CD4-positive, alpha-beta T cell treated with Interleukin-6 for 4 hours (primary cell): ENCODE data around the gene LENG8.
A peak's percentile ranks its signal among the peaks of the same experiment; 100 is the strongest.
"Not testable (repeated sequence)": the region's sequence is repeated elsewhere in the genome, so short reads cannot be mapped to it uniquely, and the experiment has no call there.

Source experiments
- DNase-seq: peaks from one replicate; pipeline ENCODE4 v3.0.0-alpha.2; 2020; ENCODE audit warnings: mixed read lengths

LENG8 gene

DNA sequence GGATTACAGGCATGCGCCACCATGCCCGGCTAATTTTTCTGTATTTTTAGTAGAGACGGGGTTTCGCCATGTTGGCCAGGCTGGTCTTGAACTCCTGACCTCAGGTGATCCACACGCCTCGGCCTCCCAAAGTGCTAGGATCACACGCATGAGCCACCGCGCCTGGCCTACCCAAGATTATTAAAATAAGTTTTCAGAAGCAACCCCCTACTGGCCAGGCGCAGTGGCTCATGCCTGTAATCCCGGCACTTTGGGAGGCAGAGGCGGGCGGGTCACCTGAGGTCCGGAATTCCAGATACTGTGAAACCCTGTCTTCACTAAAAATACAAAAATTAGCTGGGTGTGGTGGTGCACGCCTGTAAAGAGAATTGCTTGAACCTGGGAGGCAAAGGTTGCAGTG is 2.6 kb upstream of the LENG8 start:
- not testable (repeated sequence) for DNase-seq

DNA sequence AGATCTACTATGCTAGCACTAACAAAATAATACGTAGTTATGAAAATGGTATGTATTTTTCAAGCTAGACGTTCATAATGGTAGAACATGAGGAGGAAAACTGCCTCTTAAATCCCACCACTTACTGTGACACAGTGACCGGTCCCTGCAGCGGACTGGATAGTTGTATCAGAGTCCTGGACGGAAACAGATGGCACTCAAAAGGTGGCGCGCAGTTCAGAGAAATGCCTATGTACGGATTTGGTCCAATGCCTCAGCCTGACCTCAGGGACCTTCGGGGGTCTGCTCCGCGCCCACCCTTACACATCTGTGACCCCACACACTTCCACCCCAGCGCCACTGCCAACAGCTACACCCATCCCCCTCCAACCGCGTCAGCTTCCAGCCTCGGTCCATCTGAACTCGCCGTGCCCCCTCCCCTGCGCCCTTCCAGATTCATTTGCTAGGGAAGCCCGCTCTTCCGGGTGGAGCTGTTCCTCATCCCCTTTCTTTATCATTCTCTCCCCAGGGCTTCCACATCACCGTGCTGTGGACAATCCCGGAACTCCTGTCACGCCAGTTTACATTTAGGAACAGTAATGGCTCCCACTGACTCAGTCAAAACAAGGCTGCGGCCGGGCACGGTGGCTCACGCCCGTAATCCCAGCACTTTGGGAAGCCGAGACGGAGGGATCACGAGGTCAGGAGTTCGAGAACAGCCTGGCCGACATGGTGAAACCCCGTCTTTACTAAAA is 792 bp upstream of the LENG8 start:
- DNase-seq = peak; percentile 41

DNA sequence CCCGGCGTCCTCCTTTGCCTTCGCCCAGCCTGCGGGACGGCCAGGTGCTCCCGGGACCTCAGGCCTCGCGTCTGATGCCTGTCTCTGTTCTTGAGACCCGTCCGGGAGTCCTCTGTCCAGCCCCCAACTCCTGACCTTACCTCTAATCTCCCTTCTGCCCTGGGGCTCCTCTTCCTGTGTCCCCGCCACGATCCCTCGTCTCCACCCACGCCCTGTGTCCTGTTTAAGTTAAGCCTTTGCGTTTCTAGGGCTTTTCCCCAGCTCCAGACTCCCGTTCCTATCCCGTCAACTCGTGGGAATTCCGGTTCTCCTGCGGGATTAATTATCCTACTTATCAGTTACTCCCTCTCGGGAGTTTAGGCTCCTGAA is 686 bp downstream of the LENG8 start:
- no peak for DNase-seq

DNA sequence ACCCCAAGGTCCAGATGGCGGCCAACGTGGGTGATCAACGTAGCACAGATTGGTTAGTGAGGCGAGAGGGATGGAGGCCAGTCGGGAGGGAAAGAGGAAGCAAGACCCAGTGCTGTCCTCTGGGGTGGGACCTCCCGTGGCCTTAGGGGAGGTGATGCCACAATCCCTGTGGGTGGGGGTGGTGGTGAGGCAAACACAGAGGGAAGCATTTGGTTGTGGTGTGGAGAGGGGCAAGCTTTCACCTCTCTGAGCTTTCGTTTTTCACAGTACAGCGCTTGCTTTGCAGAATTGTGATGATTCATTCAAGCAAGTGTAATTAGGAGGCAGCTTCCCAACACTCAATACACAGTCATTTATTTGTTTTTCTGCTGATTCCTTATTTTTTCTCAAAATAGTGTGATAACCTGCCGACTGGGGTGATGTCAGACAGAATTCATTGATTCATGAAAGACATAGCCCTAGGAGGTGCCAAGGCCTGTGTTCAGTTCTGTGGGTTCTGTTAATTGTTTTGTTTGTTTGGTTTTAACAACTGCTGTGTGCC is 2.4 kb downstream of the LENG8 start:
- DNase-seq = no peak

DNA sequence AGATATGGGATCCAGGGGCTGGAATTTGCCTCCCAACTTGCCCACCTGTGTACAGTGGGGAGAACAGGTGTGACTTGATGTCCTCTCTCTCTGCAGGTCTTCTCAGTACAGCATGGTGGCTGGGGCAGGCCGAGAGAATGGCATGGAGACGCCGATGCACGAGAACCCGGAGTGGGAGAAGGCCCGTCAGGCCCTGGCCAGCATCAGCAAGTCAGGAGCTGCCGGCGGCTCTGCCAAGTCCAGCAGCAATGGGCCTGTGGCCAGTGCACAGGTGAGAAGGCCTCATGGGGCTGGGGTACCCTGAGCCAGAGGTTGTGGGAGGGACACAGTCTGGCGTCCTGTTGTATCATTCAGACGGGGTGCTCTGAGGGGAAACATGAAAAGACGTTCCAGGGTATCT is 3.0 kb downstream of the LENG8 start:
- DNase-seq = no peak

DNA sequence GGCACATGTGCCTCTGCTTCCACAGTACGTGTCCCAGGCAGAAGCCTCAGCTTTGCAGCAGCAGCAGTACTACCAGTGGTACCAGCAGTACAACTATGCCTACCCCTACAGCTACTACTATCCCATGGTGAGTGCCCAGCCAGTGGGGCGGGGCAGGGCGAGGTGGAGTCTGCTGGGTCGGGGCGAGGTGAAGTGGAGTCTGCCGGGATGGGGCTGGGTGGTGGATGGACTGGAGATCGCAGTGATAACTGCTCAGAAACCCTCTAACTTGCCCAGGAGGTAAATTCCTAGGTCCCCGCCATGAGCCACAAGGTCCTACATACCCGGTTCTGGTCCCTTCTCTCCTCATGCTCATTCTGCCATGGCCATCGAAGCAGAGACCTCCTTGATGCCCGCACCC is 3.6 kb downstream of the LENG8 start:
- no peak for DNase-seq

DNA sequence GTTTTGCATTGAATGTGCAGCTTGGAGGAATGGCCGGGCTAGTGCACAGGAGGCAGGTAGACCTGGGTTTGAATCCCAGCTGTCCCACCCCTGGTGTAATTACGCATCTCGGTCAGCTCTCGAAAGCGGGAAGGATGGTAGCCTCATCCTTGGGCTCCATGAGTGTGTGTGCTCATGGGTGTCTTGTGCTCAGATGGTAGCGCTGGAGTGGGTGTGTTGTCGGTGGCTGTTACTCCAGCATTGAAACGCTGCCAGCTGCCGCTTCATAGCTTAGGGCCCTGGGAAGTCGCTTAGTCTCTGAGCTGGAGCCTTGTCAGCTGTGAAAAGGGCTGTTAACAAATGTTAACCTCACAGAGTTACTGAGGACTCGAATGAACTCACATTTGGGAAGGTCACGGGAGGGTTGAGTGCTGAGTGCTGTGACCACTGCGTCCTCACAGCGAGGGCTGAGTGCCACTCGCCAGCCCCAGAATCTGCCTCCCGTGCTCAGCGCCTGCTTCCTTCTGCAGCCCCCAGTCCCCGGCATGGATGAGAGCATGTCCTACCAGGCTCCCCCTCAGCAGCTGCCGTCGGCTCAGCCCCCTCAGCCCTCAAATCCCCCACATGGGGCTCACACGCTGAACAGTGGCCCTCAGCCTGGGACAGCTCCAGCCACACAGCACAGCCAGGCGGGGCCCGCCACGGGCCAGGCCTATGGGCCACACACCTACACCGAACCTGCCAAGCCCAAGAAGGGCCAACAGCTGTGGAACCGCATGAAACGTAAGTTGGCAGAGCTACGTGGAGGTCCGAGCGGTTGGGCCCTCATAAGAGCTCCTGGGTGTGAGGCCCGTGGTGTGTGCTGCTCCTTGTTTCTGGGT is 5.2 kb downstream of the LENG8 start:
- no peak for DNase-seq

DNA sequence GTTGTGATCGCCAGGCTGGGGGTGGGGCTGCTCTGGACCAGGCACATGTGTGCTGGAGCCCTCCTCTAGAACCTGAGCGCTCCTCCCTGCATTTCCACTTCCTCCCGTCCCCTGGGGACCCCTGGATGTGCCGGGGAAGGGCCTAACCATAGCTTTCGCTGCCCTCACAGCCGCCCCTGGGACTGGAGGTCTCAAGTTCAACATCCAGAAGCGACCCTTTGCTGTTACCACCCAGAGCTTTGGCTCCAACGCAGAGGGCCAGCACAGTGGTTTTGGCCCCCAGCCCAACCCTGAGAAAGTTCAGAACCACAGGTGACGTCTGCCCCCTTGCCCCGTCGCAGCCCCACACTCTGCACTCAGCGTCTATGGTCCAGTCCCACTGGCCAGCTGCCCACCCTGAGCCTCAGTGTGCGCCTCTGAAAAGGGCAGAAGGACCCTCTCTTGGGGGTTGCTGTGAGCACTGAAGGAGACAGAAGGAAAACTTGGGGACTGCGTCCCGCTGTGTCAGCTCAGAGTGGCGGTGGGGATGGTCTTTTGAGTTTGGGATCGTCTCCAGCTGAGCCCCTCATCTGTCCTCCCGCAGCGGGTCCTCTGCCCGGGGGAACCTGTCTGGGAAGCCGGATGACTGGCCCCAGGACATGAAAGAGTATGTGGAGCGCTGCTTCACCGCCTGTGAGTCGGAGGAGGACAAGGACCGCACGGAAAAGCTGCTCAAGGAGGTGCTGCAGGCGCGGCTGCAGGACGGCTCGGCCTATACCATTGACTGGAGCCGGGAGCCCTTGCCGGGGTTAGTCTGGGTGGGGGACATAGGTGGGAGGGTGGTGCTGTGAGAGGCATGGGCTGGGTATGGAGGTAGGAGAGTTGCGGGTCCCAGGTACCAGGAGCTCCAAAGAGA is 6.0 kb downstream of the LENG8 start:
- no peak for DNase-seq

DNA sequence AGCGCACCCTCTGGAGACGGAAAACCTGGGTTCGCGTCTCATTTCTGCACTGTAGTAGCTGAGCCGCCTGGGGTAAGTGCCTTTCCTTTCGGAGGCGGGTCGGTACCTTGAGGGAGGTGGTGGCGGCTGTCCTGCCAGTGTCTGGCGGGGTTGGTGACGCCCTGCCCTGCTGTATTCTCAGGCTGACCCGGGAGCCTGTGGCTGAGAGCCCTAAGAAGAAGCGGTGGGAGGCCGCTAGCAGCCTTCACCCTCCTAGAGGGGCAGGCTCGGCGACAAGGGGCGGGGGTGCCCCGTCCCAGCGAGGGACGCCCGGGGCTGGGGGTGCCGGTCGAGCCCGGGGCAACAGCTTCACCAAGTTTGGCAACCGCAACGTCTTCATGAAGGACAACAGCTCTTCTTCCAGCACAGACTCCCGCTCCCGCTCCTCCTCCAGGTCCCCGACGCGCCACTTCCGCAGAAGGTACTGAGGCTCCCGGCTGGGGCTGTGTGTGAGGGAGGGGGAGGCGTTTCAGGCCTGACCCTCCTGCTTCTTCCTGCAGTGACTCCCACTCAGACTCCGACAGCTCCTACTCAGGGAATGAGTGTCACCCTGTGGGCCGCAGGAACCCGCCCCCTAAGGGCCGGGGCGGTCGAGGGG is 6.9 kb downstream of the LENG8 start:
- no peak for DNase-seq

DNA sequence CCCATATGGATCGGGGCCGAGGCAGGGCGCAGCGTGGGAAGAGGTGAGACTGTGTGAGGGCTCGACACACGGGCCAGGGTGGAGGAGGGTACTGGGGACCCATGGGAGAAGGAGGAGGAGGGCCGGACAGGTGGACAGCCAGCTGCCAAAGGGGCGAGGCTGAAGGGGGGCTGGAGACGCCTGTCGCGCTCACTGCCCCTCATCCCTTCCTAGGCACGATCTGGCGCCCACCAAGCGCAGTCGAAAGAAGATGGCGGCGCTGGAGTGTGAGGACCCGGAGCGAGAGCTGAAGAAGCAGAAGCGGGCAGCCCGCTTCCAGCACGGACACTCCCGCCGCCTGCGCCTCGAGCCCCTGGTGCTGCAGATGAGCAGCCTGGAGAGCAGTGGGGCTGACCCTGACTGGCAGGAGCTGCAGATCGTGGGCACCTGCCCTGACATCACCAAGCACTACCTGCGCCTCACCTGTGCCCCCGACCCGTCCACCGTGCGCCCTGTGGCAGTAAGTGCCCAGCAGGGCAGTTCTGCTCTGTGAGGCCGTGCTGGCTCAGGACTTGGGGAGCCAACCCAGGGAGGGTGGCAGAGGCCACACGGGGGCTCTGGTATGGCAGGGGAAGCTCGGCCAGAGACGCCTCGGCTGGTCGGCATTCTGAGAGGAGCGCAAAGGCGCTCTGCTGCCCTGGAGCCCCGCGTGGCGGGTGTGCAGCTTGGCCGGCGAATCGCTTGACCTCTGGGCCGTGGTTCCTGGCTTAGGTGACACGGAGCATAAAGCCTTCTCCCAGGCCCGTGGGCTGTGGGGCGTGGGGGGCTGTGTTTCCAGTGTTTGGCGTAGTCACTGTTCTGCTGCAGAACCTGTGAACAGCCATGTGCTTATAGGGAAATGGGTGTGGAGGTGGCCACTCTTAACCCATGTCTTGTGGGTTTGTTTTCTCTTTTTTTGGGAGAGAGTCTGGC is 7.7 kb downstream of the LENG8 start:
- no peak for DNase-seq

DNA sequence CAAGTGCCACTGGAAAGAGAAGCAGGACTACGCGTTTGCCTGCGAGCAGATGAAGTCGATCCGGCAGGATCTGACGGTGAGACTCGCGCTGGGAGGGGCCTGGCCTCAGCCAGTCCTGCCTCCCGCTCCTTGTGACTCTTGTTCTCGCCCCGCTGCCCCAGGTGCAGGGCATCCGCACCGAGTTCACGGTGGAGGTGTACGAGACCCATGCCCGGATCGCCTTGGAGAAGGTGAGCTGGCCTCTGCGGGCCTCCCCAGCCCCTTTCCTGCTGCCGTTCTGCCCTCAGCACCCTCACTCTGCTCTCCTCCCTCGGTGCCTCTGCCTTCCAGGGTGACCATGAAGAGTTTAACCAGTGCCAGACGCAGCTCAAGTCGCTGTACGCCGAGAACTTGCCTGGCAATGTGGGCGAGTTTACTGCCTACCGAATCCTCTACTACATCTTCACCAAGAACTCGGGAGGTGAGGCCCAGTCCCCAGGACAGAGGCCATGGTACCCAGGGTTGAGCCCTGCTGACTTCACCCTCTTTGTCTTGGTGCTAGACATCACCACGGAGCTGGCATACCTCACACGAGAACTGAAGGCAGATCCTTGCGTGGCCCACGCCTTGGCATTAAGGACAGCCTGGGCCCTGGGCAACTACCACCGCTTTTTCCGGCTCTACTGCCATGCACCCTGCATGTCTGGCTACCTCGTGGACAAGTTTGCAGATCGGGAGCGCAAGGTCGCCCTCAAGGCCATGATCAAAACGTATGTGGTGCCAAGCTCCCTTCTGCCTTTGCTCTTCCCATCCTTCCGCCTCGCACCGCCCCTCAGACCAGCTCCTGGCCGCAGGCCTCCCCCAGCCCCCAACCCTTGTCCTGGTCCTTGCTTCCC is 9.0 kb downstream of the LENG8 start:
- no peak for DNase-seq

DNA sequence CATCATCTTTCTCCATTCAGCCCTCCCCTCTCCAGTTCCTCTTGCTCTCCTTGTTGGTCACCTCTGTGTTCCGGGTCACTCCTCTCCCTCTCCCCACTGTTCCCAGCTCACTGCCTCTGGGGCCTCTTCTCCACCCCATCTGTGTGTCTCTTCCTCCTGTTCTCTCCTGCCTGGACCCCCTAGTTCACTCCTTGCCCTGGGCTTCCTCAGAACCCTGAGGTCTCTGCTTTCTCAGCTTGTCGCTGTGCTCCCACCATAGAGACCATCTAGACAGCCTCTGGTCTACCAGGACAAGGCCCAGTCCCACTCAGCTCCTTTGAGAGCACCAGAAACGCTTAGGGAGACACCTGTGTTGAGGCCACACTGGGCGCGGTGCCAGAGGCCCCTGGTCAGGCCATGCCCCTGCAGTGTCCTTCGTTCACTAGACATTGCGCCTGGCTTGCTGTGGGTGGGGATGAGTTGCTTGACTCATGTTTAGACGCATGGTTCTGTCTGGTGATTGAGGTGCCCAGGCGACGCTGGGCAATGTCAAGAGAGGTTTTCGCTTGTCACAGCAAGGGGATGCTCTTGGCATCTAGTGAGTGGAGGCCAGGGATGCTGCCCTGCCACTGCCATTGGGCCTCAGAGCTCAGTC is 9.8 kb downstream of the LENG8 start:
- no peak for DNase-seq

DNA sequence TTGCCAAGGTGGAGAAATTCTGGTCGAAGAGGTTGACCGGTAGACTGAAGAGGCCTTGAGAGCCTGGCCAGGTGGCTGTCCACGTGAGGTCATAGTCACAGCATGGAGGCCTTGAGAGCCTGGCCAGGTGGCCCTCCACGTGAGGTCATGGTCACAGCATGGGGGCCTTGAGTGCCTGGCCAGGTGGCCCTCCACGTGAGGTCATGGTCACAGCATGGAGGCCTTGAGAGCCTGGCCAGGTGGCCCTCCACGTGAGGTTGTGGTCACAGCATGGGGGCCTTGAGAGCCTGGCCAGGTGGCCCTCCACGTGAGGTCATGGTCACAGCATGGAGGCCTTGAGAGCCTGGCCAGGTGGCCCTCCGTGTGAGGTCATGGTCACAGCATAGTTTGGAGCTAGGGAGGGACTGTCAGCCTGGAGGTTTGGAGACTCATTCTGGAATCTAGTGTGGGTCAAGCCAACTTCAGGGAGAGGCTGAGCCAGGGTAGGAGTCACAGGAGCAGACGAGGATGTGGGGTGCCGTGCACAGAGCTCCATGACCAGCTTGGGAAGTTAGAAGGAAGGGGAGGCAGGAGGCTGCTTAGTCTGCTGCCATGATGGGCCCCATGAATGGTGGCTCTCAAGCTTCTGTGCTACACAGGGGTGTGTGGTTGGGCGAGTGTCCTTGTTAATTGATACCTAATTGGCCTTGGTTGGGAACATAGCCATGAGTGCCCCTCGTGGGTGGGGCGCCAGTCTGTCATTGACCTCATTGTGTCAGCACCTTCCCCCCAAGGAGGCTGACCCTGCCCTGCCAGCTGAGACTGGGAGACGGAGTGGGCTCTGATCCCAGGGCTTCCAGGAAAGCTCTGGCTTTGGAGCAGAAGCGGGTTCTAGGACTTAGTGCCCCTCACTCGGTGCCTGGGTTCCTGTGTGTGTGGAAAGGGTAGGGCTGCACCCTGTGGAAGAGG is 10.6 kb downstream of the LENG8 start:
- DNase-seq = no peak

DNA sequence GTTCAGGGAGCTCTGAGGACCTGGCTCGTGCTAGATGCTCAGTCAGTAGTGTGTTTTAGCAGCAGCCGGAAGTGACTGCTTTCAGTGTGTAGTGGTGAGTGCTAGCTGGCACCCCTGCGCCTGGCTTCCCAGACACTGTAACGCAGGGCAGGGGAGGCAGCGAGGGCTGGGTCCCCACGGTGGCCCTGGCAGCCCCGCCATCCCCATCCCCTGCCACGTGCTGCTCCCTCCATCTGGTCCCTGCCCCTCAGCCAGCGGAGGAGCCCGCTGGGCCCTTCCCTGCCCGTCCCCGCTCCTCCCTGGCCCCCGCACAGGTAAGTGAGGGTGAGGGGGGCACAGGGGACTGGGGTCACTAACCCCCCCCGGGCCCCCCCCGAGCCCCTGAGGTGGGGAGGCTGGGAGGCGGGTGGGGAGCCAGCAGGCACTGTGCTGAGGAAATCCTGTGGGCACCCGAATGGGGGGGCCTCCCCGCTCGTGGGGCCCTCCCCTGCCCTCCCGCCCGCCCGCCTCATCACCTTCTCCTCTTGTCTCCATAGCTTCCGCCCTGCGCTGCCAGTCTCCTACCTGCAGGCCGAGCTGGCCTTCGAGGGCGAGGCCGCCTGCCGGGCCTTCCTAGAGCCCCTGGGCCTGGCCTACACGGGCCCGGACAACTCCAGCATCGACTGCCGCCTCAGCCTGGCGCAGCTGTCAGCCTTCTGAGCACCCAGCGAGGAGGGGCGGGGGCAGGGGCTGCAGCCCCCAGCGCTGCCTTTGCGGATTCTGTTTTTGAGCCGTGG is 11.4 kb downstream of the LENG8 start:
- no peak for DNase-seq

DNA sequence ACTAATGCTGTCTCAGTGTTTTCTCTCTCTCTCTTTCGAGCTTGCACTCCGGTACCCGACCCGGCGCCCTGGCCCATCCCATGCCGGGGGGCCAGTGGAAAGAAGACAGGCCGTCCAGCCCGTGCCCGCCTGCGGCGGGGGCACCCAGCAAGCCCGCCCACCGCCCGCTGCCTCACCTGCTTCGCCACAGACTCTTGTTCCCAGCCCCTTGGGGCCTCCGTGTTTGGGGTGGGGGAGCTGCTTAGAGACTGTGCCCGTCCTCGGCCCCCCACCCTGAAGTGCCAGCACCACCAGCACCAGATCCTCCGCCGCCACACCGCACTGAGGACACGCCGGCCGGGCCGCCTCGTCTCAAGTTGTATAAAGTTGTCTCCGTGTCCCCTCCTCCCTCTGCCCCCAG is 12.2 kb downstream of the LENG8 start:
- no peak for DNase-seq

DNA sequence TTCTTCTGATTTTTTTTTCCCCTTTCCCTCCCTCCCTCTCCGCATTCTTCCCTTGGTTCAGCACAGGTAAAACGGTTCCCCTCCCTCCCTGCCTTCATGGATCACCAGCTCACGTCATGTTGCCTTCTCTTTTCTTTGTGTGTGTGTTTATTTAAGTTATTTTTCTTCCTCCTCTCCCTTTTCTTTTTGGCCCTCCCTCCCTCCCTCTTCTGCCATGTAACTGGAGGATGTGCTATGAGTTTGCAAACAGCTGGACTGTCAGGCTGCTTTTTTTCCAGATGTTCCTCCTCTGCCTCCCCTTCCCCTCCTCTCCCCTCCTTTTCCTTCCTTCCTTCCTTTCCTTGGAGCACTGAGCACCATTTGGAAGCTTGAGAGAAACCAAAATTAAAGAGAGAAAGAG is 12.6 kb downstream of the LENG8 start:
- no peak for DNase-seq

DNA sequence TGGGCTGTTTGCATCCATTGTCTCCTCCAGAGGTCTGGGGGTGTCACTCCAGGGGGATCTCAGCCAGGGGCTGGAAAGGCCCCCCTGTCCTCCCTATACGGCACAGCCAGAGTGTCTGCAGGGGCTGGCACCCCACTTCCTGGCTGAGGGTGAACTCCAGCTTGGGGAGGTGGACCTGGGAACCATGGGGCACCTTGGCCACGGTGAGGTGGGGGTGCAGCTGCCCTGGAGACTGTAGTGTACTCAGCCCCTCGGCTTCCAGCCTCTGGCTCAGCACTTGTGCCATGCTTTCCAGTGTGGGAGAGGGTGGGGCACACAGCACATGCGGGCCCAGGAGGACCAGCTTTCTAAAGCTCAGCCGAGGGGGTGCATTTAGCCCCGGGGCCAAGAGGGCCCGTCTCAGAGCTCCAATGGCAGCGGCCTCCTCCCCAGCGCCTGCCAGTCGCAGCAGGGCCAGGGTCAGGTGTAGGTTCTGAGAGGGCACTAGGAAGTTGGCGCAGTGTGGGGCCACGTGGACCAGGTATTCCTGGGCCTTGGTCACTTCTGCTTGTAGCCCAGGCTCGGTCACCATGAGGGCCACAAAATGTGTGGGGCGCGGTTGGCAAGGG is 13.2 kb downstream of the LENG8 start:
- no peak for DNase-seq
